Endothelial cell of umbilical vein (primary cell): ENCODE measurements around the gene MRPS35.
"Not testable (repeated sequence)": the region's sequence is repeated elsewhere in the genome, so short reads cannot be mapped to it uniquely, and the experiment has no call there.

Source experiments
- CTCF ChIP-seq, 2 donors: IDR thresholded peaks; 1 replicate in 1 of 2; 2 replicates in 1 of 2; pipeline ENCODE4 v1.5.1; 2011; ENCODE audit warnings: low read length in 2 of 2, mild to moderate bottlenecking in 2 of 2, moderate library complexity in 2 of 2, control low read depth in 1 of 2, inconsistent platforms in 1 of 2, low read depth in 1 of 2; ENCODE audit not compliant: insufficient read depth in 1 of 2; ENCODE audit errors: extremely low read depth in 1 of 2
- EZH2 ChIP-seq: IDR thresholded peaks from 2 replicates; pipeline ENCODE4 v1.6.1; 2012; ENCODE audit warnings: borderline replicate concordance, low read depth, mild to moderate bottlenecking, moderate library complexity, low read length, inconsistent platforms; ENCODE audit not compliant: severe bottlenecking
- JUN ChIP-seq: IDR thresholded peaks from 2 replicates; pipeline ENCODE4 v1.6.1; 2011; ENCODE audit warnings: borderline replicate concordance, low read depth; ENCODE audit not compliant: insufficient read length, insufficient read depth
- POLR2A ChIP-seq: IDR thresholded peaks from 2 replicates; pipeline ENCODE4 v1.6.1; 2012; ENCODE audit warnings: low read depth, mild to moderate bottlenecking, control low read depth, low read length
- POLR2AphosphoS5 ChIP-seq: IDR thresholded peaks from 2 replicates; pipeline ENCODE4 v1.6.1; 2012; ENCODE audit warnings: low read depth, mild to moderate bottlenecking, control low read depth, low read length, moderate library complexity; ENCODE audit not compliant: insufficient read depth
- TF ChIP-seq, protein P1 (sequence below): IDR thresholded peaks from 2 replicates; pipeline ENCODE4 v1.6.1; 2011; ENCODE audit not compliant: insufficient read depth, insufficient read length

DNA sequence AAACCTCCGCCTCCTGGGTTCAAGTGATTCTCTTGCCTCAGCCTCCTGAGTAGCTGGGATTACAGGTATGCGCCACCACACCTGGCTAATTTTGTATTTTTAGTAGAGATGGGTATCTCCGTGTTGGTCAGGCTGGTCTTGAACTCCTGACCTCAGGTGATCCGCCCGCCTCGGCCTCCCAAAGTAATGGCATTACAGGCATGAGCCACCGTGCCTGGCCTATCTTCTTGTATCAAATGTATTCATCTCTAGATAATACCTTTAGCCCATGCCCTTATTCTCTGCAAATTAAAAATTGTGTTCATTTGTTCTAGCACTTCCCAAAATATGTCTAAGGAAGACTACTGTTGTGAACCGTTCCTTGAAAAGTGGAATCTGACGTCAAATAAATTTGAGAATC is 23.7 kb downstream of the MRPS35 start:
- TF ChIP-seq POLR2AphosphoS5; CTCF (IDR thresholded peaks at IDR 0.05; ENCODE audit: extremely low read depth in 1 of 2, insufficient read depth in 1 of 2, low read depth in 1 of 2, low read length in 2 of 2); JUN; POLR2A; EZH2: not testable (repeated sequence)
- TF ChIP-seq, protein P1, sequence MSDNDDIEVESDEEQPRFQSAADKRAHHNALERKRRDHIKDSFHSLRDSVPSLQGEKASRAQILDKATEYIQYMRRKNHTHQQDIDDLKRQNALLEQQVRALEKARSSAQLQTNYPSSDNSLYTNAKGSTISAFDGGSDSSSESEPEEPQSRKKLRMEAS: not testable (repeated sequence)
